ENCODE data around the gene ANKRD52. TPM values are rescaled to one million over a fixed set of nuclear protein-coding genes. Genes with fewer than 3 reads are reported as not detected.

ANKRD52 gene
- total RNA-seq, 6 experiments from 2014 or later = 10.6 to 16.1 (median 12.2) TPM

DNA sequence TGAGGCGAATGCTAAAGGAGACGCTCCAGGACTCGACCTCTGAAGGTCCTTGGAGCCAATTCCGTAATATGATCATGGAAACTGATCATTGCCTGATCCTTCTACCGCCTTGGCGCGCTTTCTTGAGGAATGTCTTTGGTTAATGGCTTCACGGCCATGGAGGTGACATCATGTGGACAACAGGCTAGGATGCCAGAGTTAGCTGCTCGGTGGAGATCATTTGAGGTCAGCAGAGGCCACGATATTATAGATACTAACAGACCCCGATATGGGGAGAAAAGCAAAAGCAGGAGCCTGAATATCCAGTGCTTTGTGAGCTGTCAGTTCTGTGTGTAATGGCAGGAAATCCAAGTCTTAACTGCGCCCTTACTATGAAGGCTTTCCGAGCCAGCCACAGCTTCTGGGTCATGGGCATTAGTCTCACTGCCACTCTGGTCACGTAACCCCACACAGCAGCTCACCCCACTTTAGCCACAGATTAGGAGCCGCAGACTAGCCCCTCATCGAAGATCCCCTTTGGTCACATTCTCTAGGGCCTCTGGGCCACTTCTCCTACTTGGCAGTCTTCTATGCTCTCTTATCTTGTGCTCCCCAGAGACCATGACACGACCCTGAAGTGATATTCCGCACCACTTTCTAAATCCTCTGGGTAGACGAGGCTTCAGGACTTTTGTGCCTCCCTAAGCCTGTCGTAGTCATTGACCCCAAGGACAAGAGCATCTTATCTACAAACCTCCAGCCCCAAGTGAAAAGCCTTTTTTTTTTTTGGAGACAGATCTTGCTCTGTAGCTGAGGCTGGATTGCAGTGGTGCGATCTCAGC lies 42.7 kb upstream of the ANKRD52 start:
- Histone ChIP-seq H3K4me1 (peaks cover 0 to 77% (median 25%) of the 10 kb centered on the region in 4 donors), H3K27ac (peak overlapping the region; percentile 46 to 96 (median 92)), H3K36me3 (peaks cover 0 to 8% (median 0%) of the 10 kb centered on the region in 4 donors), H3K4me3 (peak overlapping the region; percentile 35 to 94 (median 79)), H3K27me3 (no peaks in the 10 kb centered on the region), H3K9me3 (no peaks in the 10 kb centered on the region)
- ATAC-seq (peak in 2 of 4 donors; percentile 0 to 1), DNase-seq (no peak)
- WGBS (ENCODE audit: insufficient coverage, low coverage, low lambda C conversion rate, missing lambda C conversion rate) = 32% methylated on average over 18 of the region's 21 CpGs
- intact Hi-C loops (cut with DNase I) = no loop called here
- TF ChIP-seq, protein P1, sequence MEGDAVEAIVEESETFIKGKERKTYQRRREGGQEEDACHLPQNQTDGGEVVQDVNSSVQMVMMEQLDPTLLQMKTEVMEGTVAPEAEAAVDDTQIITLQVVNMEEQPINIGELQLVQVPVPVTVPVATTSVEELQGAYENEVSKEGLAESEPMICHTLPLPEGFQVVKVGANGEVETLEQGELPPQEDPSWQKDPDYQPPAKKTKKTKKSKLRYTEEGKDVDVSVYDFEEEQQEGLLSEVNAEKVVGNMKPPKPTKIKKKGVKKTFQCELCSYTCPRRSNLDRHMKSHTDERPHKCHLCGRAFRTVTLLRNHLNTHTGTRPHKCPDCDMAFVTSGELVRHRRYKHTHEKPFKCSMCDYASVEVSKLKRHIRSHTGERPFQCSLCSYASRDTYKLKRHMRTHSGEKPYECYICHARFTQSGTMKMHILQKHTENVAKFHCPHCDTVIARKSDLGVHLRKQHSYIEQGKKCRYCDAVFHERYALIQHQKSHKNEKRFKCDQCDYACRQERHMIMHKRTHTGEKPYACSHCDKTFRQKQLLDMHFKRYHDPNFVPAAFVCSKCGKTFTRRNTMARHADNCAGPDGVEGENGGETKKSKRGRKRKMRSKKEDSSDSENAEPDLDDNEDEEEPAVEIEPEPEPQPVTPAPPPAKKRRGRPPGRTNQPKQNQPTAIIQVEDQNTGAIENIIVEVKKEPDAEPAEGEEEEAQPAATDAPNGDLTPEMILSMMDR (IDR thresholded peaks at IDR 0.05) = no peak
- TF ChIP-seq POLR2A (IDR thresholded peaks at IDR 0.05) = no peak

DNA sequence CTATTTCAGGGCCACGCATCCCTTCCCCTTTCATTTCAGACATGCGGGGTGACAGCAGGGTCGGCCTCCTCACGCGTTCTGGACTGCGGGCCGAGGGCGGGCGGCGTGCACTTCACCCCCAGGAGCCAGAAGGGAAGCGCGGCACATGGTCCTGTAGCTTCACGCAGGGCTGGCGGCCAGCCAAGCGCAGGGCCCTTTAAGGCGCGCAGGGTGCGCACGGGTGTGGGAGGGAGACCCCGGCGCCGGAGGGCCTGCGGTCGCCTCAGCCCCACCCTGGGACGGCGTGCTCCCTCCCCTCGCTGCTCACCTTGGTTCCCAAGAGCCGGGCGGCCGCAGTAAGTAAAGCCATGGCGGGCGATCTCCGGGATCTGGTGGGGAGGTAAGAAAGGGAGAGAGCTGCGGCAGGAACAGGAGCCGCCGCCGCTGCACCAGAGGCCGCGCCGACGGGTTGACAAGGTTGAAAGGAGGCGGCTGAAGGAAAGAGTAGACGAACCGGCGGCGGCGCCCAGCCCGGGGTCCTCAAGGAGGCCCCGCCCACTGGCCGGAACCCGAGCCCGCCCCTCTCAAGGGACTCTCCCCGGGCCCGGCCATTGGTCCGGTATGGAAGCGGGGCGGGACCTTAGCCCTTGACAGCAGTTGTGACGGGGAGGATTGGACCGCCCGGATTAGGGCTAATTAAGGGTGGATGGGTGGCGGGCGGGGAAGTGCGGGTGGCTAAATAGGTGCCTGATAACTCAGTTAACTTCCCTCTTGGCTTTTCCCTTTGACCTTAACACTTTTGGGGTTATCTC lies 41.9 kb upstream of the ANKRD52 start, which contains the start of gene CS:
TSS of gene CS (minus strand) at position 478 of the 791 bp plus-strand sequence. CDS start at position 349, 129 bp downstream.
- Histone ChIP-seq H3K4me3 (peak within 1 kb of the TSS; percentile 79 to 99 (median 94)), H3K4me1 (peaks cover 0 to 72% (median 24%) of the 10 kb centered on the region in 4 donors), H3K36me3 (peaks cover 0 to 5% (median 0%) of the 10 kb centered on the region in 4 donors), H3K27ac (peak within 1 kb of the TSS; percentile 46 to 96 (median 92)), H3K9me3 (no peaks in the 10 kb centered on the region), H3K27me3 (no peaks in the 10 kb centered on the region)
- ATAC-seq (peak; percentile 90 to 98 (median 92)), DNase-seq (peak; percentile 99 to 100 (median 100))
- TF ChIP-seq, protein P1 (IDR thresholded peaks at IDR 0.05) = no peak
- TF ChIP-seq POLR2A (IDR thresholded peaks at IDR 0.05) = peak; percentile 83
- intact Hi-C loops (cut with DNase I) = no loop called here
- 0% methylated on average over 24 of the region's 63 CpGs for WGBS (ENCODE audit: insufficient coverage, low coverage, low lambda C conversion rate, missing lambda C conversion rate)

DNA sequence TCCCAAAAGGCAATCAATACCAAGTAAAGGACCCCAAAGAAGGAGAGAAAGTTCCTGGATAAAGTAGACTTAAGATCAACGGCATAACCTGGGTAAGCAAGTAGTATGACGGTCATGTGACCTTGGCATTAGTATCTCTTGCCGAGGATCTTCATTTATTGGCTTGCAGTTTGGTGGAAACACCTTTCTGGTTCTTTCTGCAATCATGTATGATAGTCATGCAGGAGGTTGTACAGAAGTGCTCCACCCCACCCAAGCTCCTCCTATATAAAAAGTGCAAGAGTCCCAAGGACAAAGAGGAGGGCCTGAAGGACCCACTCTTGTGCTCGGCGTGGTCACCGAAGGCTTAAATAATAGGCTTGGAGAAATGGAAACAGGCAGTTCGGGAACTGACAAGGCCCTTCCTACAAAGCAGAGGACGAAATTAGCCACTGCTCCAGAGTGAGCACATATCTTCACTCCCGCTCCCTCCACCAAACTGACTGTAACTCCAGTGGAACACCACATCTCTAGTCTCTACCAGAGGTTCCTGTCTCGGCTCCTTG lies 41.2 kb upstream of the ANKRD52 start:
- H3K4me1 ChIP-seq = peaks cover 0 to 71% (median 22%) of the 10 kb centered on the region in 4 donors
- DNase-seq = no peak
- intact Hi-C loops (cut with DNase I) = no loop called here
- ATAC-seq = peak in 3 of 4 donors; percentile 0 to 1 (median 0)
- peak overlapping the region; percentile 79 to 99 (median 94) for H3K4me3 ChIP-seq
- no peaks in the 10 kb centered on the region for H3K27me3 ChIP-seq
- H3K9me3 ChIP-seq = no peaks in the 10 kb centered on the region
- H3K36me3 ChIP-seq = peaks cover 0 to 5% (median 0%) of the 10 kb centered on the region in 4 donors
- peak overlapping the region; percentile 46 to 96 (median 92) for H3K27ac ChIP-seq
- WGBS (ENCODE audit: insufficient coverage, low coverage, low lambda C conversion rate, missing lambda C conversion rate) = 0% methylated on average over 8 of the region's 10 CpGs
- no peak for TF ChIP-seq POLR2A (IDR thresholded peaks at IDR 0.05)
- TF ChIP-seq, protein P1 (IDR thresholded peaks at IDR 0.05) = no peak

DNA sequence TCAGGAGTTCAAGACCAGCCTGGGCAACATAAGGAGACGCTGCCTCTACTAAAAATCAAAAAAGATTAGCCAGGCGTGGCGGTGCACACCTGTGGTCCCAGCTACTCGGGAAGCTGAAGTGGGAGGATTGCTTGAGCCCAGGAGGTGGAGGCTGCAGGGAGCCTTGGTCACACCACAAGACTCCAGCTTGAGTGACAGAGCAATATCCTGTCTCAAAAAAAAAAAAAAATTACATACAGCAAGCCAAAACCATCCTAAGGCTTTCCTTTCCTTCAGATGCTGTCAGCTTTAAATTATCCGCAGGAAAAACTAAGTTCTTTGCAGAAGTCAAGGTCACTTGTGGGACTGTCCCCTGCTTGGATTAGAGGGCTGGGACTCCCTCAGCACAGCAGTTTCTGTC lies 40.6 kb upstream of the ANKRD52 start:
- H3K4me1 ChIP-seq = peaks cover 0 to 77% (median 23%) of the 10 kb centered on the region in 4 donors
- no peak for TF ChIP-seq POLR2A (IDR thresholded peaks at IDR 0.05)
- TF ChIP-seq, protein P1 (IDR thresholded peaks at IDR 0.05) = no peak
- whole genome bisulfite sequencing (ENCODE audit: insufficient coverage, low coverage, low lambda C conversion rate, missing lambda C conversion rate) = 21% methylated on average over 3 of the region's 5 CpGs
- DNase-seq (no peak), ATAC-seq (no peak)
- H3K27me3 ChIP-seq = no peaks in the 10 kb centered on the region
- H3K27ac ChIP-seq = peak overlapping the region in 1 of 3 donors; percentile 96
- peaks cover 0 to 5% (median 0%) of the 10 kb centered on the region in 4 donors for H3K36me3 ChIP-seq
- H3K4me3 ChIP-seq = peak overlapping the region; percentile 79 to 99 (median 94)
- H3K9me3 ChIP-seq = no peaks in the 10 kb centered on the region
- intact Hi-C loops (cut with DNase I) = no loop called here
